Measurements from ENCODE around the gene PARVB. TPM values are rescaled to one million over a fixed set of nuclear protein-coding genes. Genes with fewer than 3 reads are reported as not detected.

The PARVB gene
- total and polyA plus RNA-seq, 2 of the 8 experiments (the other 6 are each of a cell fraction or from before 2014, with no cell fraction given), result 14.5 to 18.6 TPM

DNA sequence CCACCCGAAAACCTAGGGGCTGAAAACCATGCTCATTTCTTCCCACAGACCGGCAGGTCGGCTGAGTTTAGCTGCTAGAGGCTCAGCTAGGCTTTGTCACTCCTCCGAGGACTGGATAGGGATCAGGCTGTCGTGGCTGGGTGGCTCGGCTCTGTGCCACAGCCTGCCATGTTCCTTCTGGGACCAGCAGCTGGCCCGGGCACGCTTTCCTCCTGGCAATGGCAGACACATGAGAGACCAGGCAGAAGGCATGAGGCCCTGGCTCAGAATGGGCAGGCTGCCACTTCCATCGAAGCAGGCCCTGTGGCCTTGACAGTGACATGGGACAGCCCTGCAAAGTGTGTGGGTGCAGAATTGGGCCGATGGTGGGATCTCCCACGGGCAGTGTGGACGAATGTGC is 177.6 kb downstream of the PARVB start:
- WGBS, 2 experiments (ENCODE audit: extremely low coverage in 1 of 2, insufficient coverage in 1 of 2, insufficient read length in 1 of 2, insufficient replicate concordance in 2 of 2, low coverage in 1 of 2, low lambda C conversion rate in 2 of 2, missing lambda C conversion rate in 1 of 2), result 86% methylated on average over 12 of the region's 12 CpGs; no CpG with 5 or more reads in 1 of the 2 experiments
- Histone ChIP-seq H2BK12ac (ENCODE audit: low read depth, low read length) (no peak overlapping the region), H3K23ac (ENCODE audit: insufficient read length) (no peak overlapping the region), H4K20me1 (replicated peaks in 1 of 2; ENCODE audit: control insufficient read depth in 1 of 2, insufficient read depth in 2 of 2, low read length in 2 of 2) (no peaks in the 10 kb centered on the region), H3K14ac (ENCODE audit: insufficient read length) (no peak overlapping the region), H3K9ac (replicated peaks in 1 of 4; ENCODE audit: extremely low read depth in 1 of 4, low read depth in 3 of 4, low read length in 3 of 4) (no peak overlapping the region), H3K18ac (ENCODE audit: extremely low read depth, low read length) (no peak overlapping the region), H2BK120ac (replicated peaks; ENCODE audit: low read depth, low read length) (no peak overlapping the region), H4K91ac (replicated peaks; ENCODE audit: insufficient read length, low read length) (no peak overlapping the region), H3K79me2 (ENCODE audit: control insufficient read depth in 1 of 2, insufficient read depth in 2 of 2, low read length in 2 of 2) (no peaks in the 10 kb centered on the region), H3K4me2 (ENCODE audit: insufficient read depth in 1 of 2, low read depth in 2 of 2, low read length in 2 of 2) (no peak overlapping the region), H3K56ac (replicated peaks; ENCODE audit: insufficient read length, low read depth, low read length) (no peak overlapping the region), H3K36me3 (ENCODE audit: control insufficient read depth in 2 of 4, insufficient read depth in 4 of 4, low read length in 3 of 4) (no peaks in the 10 kb centered on the region), H4K5ac (ENCODE audit: insufficient read length, low read depth, low read length) (no peak overlapping the region), H2BK5ac (ENCODE audit: low read depth, low read length) (0 out of 2 replicates have a peak overlapping the region, but pooled peaks have one; percentile 24), H3K27me3 (replicated peaks in 1 of 4; ENCODE audit: control insufficient read depth in 3 of 4, extremely low read depth in 1 of 4, insufficient read depth in 3 of 4, low read length in 3 of 4) (no peaks in the 10 kb centered on the region), H3K4ac (replicated peaks; ENCODE audit: insufficient read length, low read depth, low read length) (no peak overlapping the region), H2BK15ac (ENCODE audit: low read length) (peak overlapping the region; percentile 72; the same call in 1 of the 2 replicates), H4K8ac (ENCODE audit: extremely low read depth, insufficient read depth, low read length) (peak overlapping the region; percentile 22), H3K23me2 (ENCODE audit: low read depth, low read length) (peaks cover 5% of the 10 kb centered on the region; the same call in 1 of the 2 replicates), H3K4me3 (ENCODE audit: extremely low read depth in 1 of 4, insufficient read depth in 2 of 4, low read depth in 3 of 4, low read length in 4 of 4) (no peak overlapping the region), H2AFZ (ENCODE audit: low read length) (no peak overlapping the region), H3K4me1 (replicated peaks in 1 of 4; ENCODE audit: control insufficient read depth in 3 of 4, insufficient read depth in 4 of 4, low read length in 3 of 4) (no peaks in the 10 kb centered on the region; a peak in 1 of 7 replicates), H3K79me1 (ENCODE audit: low read depth, low read length) (no peaks in the 10 kb centered on the region), H2AK5ac (ENCODE audit: low read depth, low read length) (no peak overlapping the region; the same call in 1 of the 2 replicates), H2BK20ac (ENCODE audit: low read length) (no peak overlapping the region), H3K27ac (ENCODE audit: low read depth, low read length) (no peak overlapping the region), H3K9me3 (ENCODE audit: insufficient read depth in 2 of 2, low read depth in 1 of 2, low read length in 1 of 2) (no peaks in the 10 kb centered on the region)
- POLR2A ChIA-PET (ENCODE audit: partially characterized antibody), result no interaction called here
- FAIRE-seq (no peak), DNase-seq (ENCODE audit: low read depth in 1 of 2, low spot score in 2 of 2) (no peak)
- CTCF ChIA-PET (ENCODE audit: partially characterized antibody), result interaction anchor here (1.1 to 1.3 kb wide), 3 partner anchors 22 to 156 kb away, joined by 3 to 4 read pairs (median 3); no protein-coding TSS in a partner anchor
- no peak for TF ChIP-seq NANOG (IDR thresholded peaks at IDR 0.05; ENCODE audit: insufficient read depth, low read depth, low read length, poor library complexity, severe bottlenecking)
- TF ChIP-seq KDM1A (IDR thresholded peaks at IDR 0.05; ENCODE audit: borderline replicate concordance, low read length), result no peak
- TF ChIP-seq CEBPB (IDR thresholded peaks at IDR 0.05; ENCODE audit: low read depth, low read length), result no peak
- TF ChIP-seq KDM4A (IDR thresholded peaks at IDR 0.05; ENCODE audit: low read depth, low read length, severe bottlenecking), result no peak
- TF ChIP-seq SIX5 (IDR thresholded peaks at IDR 0.05; ENCODE audit: low read depth, low read length), result no peak
- TF ChIP-seq JUN (IDR thresholded peaks at IDR 0.05; ENCODE audit: low read depth, low read length), result no peak
- TF ChIP-seq CHD2 (IDR thresholded peaks at IDR 0.05; ENCODE audit: low read length), result no peak
- TF ChIP-seq PHF8 (conservative IDR thresholded peaks at IDR 0.05; ENCODE audit: low read depth, low read length), result no peak
